ENCODE results near the gene PPM1D.

GRCh38 chr17:60652454-60653247 is 52.7 kb downstream of the PPM1D start:
- TF ChIP-seq POLR2AphosphoS5 (IDR thresholded peaks at IDR 0.05; ENCODE audit: low read depth): no peak
- TF ChIP-seq EZH2phosphoT487 (IDR thresholded peaks at IDR 0.05; ENCODE audit: unreplicated experiment): no peak
- TF ChIP-seq REST (IDR thresholded peaks at IDR 0.05; ENCODE audit: unreplicated experiment): no peak
- no peak for TF ChIP-seq STAT1 (IDR thresholded peaks at IDR 0.05; ENCODE audit: unreplicated experiment)
- no peak for TF ChIP-seq EZH2 (IDR thresholded peaks at IDR 0.05; ENCODE audit: low read depth, unreplicated experiment)
- TF ChIP-seq CREB1 (CRISPR knock-in tag; IDR thresholded peaks at IDR 0.05; ENCODE audit: low read depth): no peak
- TF ChIP-seq CTCF (conservative IDR thresholded peaks at IDR 0.05; ENCODE audit: low read depth in 2 of 2): no peak
- no peak for TF ChIP-seq NANOG (IDR thresholded peaks at IDR 0.05; ENCODE audit: borderline replicate concordance)
- TF ChIP-seq ETS1 (IDR thresholded peaks at IDR 0.05): no peak
- no peak for TF ChIP-seq JUNB (IDR thresholded peaks at IDR 0.05; ENCODE audit: unreplicated experiment)
- TF ChIP-seq ZNF462 (CRISPR knock-in tag; IDR thresholded peaks at IDR 0.05): no peak
- TF ChIP-seq ZNF331 (CRISPR knock-in tag; IDR thresholded peaks at IDR 0.05; ENCODE audit: low read depth): no peak

Data from GM23338 (cell line).